HG03442 (cell line): ENCODE measurements around the gene MAP4K5.
"Not testable (repeated sequence)": the region's sequence is repeated elsewhere in the genome, so short reads cannot be mapped to it uniquely, and the experiment has no call there.

Experiments
- ATAC-seq: cut with Tn5 transposase; IDR thresholded peaks from one replicate; pipeline ENCODE4 v1.9.1; 2021; ENCODE audit warnings: mild to moderate bottlenecking, moderate library complexity; ENCODE audit not compliant: unreplicated experiment

MAP4K5 gene

GRCh38 chr14:50532502-50533240, at the start of gene MAP4K5:
TSS of gene MAP4K5 (minus strand) at chr14:50532569. CDS start at chr14:50532049, 520 bp downstream.
- peak; percentile 94 for ATAC-seq

DNA sequence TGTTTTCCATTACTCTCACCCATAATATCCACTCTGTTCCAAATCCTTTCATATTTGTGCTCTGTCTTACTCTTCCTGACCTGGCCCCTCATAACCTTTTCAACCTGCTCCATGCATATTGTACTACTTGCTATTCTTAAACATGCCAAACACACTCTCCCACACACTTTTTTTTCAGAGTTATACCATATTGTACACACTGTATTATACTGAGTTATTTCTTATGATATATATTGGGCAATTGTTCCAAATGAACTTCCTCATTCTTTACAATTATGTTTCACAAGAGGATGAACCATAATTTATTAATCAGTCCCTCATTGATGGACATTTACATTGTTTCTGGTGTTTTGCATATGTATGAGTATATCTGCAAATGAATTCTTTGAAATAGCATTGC, 46.1 kb upstream of the MAP4K5 start:
- ATAC-seq = no peak

GRCh38 chr14:50577982-50578381, 45.6 kb upstream of the MAP4K5 start:
- no peak for ATAC-seq

GRCh38 chr14:50575769-50576168, 43.4 kb upstream of the MAP4K5 start:
- ATAC-seq = no peak

DNA sequence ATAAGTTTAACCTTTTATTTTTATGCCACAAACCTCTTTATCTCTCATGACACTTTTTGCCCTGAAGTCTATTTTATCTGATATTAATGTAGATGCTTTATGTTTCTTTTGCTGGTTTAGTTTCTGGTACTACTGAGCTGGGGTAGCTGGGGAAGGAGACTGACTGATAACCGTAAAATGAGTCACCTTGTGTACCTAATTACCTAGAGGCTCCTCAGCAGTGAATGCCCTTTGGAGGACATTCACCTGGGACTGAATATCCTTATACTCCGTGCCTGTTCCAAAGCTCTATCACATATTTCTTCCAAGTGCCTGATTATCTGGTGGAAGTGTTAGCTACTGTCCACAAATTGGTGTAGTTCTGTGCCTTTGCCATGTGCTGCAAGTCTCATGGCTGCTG, 41.5 kb upstream of the MAP4K5 start:
- no peak for ATAC-seq

GRCh38 chr14:50569714-50570274, 37.4 kb upstream of the MAP4K5 start:
- no peak for ATAC-seq

- ATAC-seq = no peak
Measured at GRCh38 chr14:50562841-50563240, 30.5 kb upstream of the MAP4K5 start.

- no peak for ATAC-seq
Measured at GRCh38 chr14:50560931-50561285, 28.5 kb upstream of the MAP4K5 start.

- ATAC-seq = no peak
Measured at GRCh38 chr14:50559990-50560930, 27.9 kb upstream of the MAP4K5 start, which contains the start of gene ATL1. TSS of gene ATL1 (plus strand) at chr14:50560145. CDS start at chr14:50560266, 121 bp downstream.

DNA sequence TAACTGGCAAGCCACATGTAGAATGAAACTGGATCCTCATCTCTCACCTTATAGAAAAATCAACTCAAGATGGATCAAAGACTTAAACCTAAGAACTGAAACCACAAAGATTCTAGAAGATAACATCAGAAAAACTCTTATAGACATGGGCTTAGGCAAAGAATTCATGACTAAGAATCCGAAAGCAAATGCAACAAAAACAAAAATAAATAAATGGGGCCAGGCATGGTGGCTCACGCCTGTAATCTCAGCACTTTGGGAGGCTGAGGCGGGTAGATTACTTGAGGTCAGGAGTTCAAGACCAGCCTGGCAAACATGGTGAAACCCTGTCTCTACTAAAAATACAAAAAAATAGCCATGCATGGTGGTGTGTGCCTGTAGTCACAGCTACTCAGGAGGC, 20.4 kb upstream of the MAP4K5 start:
- ATAC-seq = not testable (repeated sequence)

- ATAC-seq = no peak
Measured at GRCh38 chr14:50551877-50552276, 19.5 kb upstream of the MAP4K5 start.

DNA sequence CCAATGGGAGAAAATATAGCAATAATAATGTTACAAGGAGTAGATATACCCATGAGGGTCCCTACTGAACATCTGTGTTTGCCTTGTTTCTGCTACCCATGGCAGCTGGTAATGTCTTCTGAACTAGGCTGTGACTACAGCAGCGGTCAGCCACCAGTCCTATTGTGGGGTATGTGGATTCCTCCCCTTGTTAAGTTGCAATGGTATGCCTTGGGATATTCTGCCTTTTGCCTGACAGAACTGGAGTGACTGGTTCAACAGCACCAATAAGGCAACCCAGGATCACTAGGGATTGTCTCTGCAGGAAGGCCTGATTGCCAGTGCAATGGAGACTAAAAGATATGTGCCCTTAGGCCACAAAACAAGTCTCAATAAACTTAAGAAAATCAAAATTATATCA, 17.9 kb upstream of the MAP4K5 start:
- ATAC-seq = no peak

DNA sequence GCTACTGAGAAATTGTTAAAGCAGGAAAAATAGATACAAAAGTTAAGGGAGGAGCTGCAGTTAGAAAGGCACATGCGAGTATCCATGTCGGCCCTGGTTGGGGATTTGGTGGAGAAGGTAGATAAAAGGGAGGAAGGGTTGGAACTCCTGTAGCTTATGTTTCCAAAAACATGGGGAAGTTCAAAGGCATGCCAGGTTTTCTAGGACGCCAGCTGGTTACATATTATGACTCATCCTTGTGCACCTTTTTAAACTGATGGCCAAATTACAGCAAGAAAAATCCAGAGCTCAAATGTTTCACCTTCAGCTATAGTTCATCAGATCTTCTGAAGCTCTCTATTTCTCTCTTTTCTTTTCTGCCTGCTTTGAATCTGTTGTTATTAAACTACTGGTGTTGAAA, 13.2 kb upstream of the MAP4K5 start:
- no peak for ATAC-seq

DNA sequence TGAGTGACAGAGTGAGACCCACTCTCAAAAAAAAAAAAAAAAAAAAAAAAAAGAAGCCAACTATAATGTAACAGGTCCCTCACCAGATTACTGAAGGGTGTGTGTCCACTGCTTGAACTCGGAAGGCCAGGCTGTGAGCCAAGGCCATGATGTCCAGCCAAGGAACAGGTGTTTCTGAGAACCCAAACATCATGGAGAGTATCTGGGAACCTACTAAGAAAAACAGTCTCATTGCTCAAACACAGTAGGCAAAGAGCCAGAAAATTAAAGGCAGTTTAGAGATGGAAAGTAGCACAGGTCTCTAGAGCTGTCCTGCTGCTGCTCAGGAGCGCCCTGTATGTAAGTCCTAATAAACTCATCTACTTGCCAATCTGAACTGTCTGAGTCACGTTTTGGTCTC, 12.5 kb upstream of the MAP4K5 start:
- no peak for ATAC-seq

GRCh38 chr14:50542941-50543418, 10.6 kb upstream of the MAP4K5 start:
- ATAC-seq = peak; percentile 77

DNA sequence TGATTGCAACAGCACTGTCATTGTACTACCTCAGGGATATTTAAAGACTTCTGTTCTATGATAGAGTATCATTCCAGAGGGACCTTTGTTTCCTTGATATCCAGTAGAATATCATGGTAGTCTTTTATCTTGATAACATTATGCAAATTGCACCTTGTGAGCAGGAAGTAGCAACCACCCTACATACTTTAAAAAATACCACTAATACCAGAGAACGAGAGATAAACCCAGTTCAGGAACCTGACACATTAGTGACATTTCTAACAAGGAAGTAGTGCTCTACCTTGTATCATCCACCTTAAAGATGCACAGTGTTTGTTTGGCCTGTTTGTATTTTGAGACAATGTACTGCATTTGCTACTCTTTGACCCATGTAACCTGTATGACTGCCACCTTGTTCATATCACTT, 8.8 kb upstream of the MAP4K5 start:
- ATAC-seq = no peak

- ATAC-seq = no peak
Measured at GRCh38 chr14:50539051-50539450, 6.7 kb upstream of the MAP4K5 start.

GRCh38 chr14:50538034-50538433, 5.7 kb upstream of the MAP4K5 start:
- ATAC-seq = not testable (repeated sequence)

DNA sequence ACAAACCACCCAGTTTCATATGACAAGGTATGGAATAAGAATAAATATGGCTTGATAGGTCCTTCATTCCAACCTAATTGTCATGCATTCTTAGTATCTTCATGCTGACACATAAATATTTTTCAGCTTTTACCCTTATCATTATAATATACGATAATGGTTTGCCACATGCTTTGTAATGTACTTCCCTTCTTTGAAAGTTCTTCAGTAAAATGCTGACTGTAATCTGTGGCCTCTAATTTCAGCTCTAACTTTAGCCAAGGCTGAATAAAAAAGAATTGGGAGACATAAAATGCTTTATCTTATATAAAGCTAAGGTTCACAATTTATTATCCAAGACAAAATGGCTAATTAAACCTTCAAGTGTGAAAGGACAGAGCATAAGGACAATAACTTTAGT, 2.6 kb upstream of the MAP4K5 start:
- ATAC-seq = no peak

DNA sequence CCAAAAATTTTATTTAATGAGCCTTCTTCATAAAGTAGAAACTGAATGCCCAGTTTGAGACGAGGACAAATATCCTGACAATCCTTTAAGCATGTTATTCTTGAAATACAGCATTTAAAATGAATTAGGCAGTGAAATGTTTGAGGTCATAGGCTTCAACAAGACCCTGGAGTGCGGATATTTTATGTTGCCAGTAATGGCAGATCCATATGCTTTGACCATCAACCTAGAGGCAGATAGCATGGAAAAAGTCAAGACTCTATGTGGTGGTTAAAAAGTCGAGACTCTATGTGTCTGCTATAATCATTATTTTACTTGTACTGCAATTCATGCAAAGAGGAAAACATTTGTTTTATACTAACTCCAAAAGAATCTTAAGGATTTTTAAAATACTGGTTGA, 2.0 kb upstream of the MAP4K5 start:
- ATAC-seq = no peak

DNA sequence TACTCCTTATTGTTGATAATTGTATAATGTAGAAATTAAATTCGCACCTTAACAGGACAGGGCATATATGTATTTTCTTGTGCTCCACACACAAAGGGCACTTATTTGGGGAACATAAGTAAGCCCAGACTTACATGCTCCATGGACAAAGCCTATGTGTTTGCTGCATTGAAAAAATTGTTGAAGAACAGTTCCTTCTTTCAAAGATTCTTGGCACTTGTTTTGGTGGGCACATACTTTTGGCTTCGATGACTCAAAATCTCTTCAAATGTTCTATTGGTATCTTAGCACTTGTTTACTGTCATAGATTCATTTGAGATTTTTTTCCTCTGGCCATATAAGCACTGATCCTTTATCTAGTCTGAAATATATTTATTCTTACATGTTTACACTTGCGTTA, 1.4 kb upstream of the MAP4K5 start:
- no peak for ATAC-seq
